Measurements from ENCODE around the gene SF1.

The SF1 gene

GRCh38 chr11:64746486-64746885, 31.9 kb downstream of the SF1 start:
- no peak for DNase-seq (ENCODE audit: low spot score)

GRCh38 chr11:64745521-64746328, 32.6 kb downstream of the SF1 start:
- DNase-seq (ENCODE audit: low spot score), result peak; percentile 33

- no peak for DNase-seq (ENCODE audit: low spot score)
Measured at GRCh38 chr11:64745189-64745520, 33.2 kb downstream of the SF1 start.

- DNase-seq (ENCODE audit: low spot score), result no peak
Measured at GRCh38 chr11:64744544-64745188, 33.7 kb downstream of the SF1 start.

GRCh38 chr11:64743591-64744543, 34.5 kb downstream of the SF1 start, which contains the start of gene RASGRP2:
Gene RASGRP2, minus strand, starts transcription at chr11:64744142. Its CDS starts 1,276 bp downstream, at chr11:64742866.
- DNase-seq (ENCODE audit: low spot score), result no peak

- DNase-seq (ENCODE audit: low spot score), result no peak
Measured at GRCh38 chr11:64742889-64743590, 35.3 kb downstream of the SF1 start.

- no peak for DNase-seq (ENCODE audit: low spot score)
Measured at GRCh38 chr11:64742087-64742888, 36.1 kb downstream of the SF1 start.

GRCh38 chr11:64741375-64742086, 36.8 kb downstream of the SF1 start:
- no peak for DNase-seq (ENCODE audit: low spot score)

GRCh38 chr11:64739871-64740270, 38.5 kb downstream of the SF1 start:
- DNase-seq (ENCODE audit: low spot score), result no peak

- no peak for DNase-seq (ENCODE audit: low spot score)
Measured at GRCh38 chr11:64736654-64737053, 41.7 kb downstream of the SF1 start.

GRCh38 chr11:64735725-64736259, 42.5 kb downstream of the SF1 start:
- DNase-seq (ENCODE audit: low spot score), result no peak

GRCh38 chr11:64734811-64735724, 43.3 kb downstream of the SF1 start:
- DNase-seq (ENCODE audit: low spot score), result no peak

- no peak for DNase-seq (ENCODE audit: low spot score)
Measured at GRCh38 chr11:64731601-64732000, 46.7 kb downstream of the SF1 start.

GRCh38 chr11:64729851-64730382, 48.4 kb downstream of the SF1 start:
- DNase-seq (ENCODE audit: low spot score), result no peak

GRCh38 chr11:64728757-64729365, 49.5 kb downstream of the SF1 start:
- DNase-seq (ENCODE audit: low spot score), result no peak

- no peak for DNase-seq (ENCODE audit: low spot score)
Measured at GRCh38 chr11:64726867-64727530, 51.3 kb downstream of the SF1 start.

- no peak for DNase-seq (ENCODE audit: low spot score)
Measured at GRCh38 chr11:64726211-64726641, 52.1 kb downstream of the SF1 start.

Measured in pons (tissue), 1 donor.